Dendritic cell treated with granulocyte-macrophage colony-stimulating factor and Interleukin-4, amounts not matched to agents 40 ng/mL and 50 ng/mL, for 4 days (primary cell): Measurements from ENCODE around the gene RUBCNL.
A peak's percentile ranks its signal among the peaks of the same experiment; 100 is the strongest.

Source experiments
- H3K27ac Mint-ChIP-seq: one replicate; pipeline ENCODE4 v1.8.0; 2022; ENCODE audit warnings: mild to moderate bottlenecking, mixed read lengths
- H3K27me3 Mint-ChIP-seq: one replicate; pipeline ENCODE4 v1.8.0; 2022; ENCODE audit warnings: mild to moderate bottlenecking, mixed read lengths
- H3K36me3 Mint-ChIP-seq: one replicate; pipeline ENCODE4 v1.8.0; 2022; ENCODE audit warnings: low read depth, mixed read lengths
- H3K4me1 Mint-ChIP-seq: one replicate; pipeline ENCODE4 v1.8.0; 2022; ENCODE audit warnings: low read depth, mixed read lengths
- H3K4me3 Mint-ChIP-seq: one replicate; pipeline ENCODE4 v1.8.0; 2022; ENCODE audit warnings: mild to moderate bottlenecking, moderate library complexity, mixed read lengths
- H3K9me3 Mint-ChIP-seq: one replicate; pipeline ENCODE4 v1.8.0; 2022; ENCODE audit warnings: mixed read lengths
- intact Hi-C: fragments of 100-400 bp; cut with micrococcal nuclease; formaldehyde crosslinking; loops from one replicate; pipeline ENCODE4 v1.15.0; 2022

Gene RUBCNL

GRCh38 chr13:46342538-46342937 lies 44.5 kb downstream of the RUBCNL start:
- Mint-ChIP-seq H3K4me1 (peaks cover 61% of the 10 kb centered on the region), H3K27me3 (peaks cover 2% of the 10 kb centered on the region), H3K27ac (peak overlapping the region; percentile 95), H3K36me3 (peaks cover 42% of the 10 kb centered on the region), H3K4me3 (no peak overlapping the region), H3K9me3 (peaks cover under 1% of the 10 kb centered on the region)
- intact Hi-C loops: no loop called here

GRCh38 chr13:46341112-46341711 lies 45.8 kb downstream of the RUBCNL start:
- H3K36me3 Mint-ChIP-seq: peaks cover 48% of the 10 kb centered on the region
- peaks cover 9% of the 10 kb centered on the region for H3K9me3 Mint-ChIP-seq
- H3K27me3 Mint-ChIP-seq: peaks cover under 1% of the 10 kb centered on the region
- peak overlapping the region; percentile 45 for H3K4me3 Mint-ChIP-seq
- peaks cover 70% of the 10 kb centered on the region for H3K4me1 Mint-ChIP-seq
- peak overlapping the region; percentile 95 for H3K27ac Mint-ChIP-seq
- intact Hi-C loops: loop anchor here (1.0 to 2.0 kb wide), 2 partner anchors 13 to 38 kb away; no protein-coding TSS in a partner anchor

GRCh38 chr13:46340631-46341111 lies 46.4 kb downstream of the RUBCNL start:
- intact Hi-C loops: loop anchor here (1.0 to 2.0 kb wide), 2 partner anchors 14 to 38 kb away; no protein-coding TSS in a partner anchor
- Mint-ChIP-seq H3K4me3 (peak overlapping the region; percentile 45), H3K9me3 (peaks cover 10% of the 10 kb centered on the region), H3K4me1 (peaks cover 65% of the 10 kb centered on the region), H3K36me3 (peaks cover 45% of the 10 kb centered on the region), H3K27ac (peak overlapping the region; percentile 95), H3K27me3 (no peaks in the 10 kb centered on the region)

GRCh38 chr13:46340011-46340410 lies 47.0 kb downstream of the RUBCNL start:
- peaks cover 40% of the 10 kb centered on the region for H3K36me3 Mint-ChIP-seq
- peaks cover 10% of the 10 kb centered on the region for H3K9me3 Mint-ChIP-seq
- H3K4me1 Mint-ChIP-seq: peaks cover 59% of the 10 kb centered on the region
- no peak overlapping the region for H3K4me3 Mint-ChIP-seq
- intact Hi-C loops: loop anchor here (2.0 kb wide), 1 partner anchor 39 kb away; no protein-coding TSS in a partner anchor
- H3K27me3 Mint-ChIP-seq: no peaks in the 10 kb centered on the region
- peak overlapping the region; percentile 95 for H3K27ac Mint-ChIP-seq

- H3K27me3 Mint-ChIP-seq: no peaks in the 10 kb centered on the region
- H3K36me3 Mint-ChIP-seq: peaks cover 32% of the 10 kb centered on the region
- intact Hi-C loops: loop anchor here (5.0 kb wide), 1 partner anchor 63 kb away; no protein-coding TSS in a partner anchor
- H3K9me3 Mint-ChIP-seq: peaks cover 10% of the 10 kb centered on the region
- peaks cover 67% of the 10 kb centered on the region for H3K4me1 Mint-ChIP-seq
- H3K27ac Mint-ChIP-seq: peak overlapping the region; percentile 95
- peak overlapping the region; percentile 39 for H3K4me3 Mint-ChIP-seq
These were observed 47.9 kb downstream of the RUBCNL start for GRCh38 chr13:46339035-46339666.

- H3K9me3 Mint-ChIP-seq: peaks cover 16% of the 10 kb centered on the region
- H3K4me1 Mint-ChIP-seq: peaks cover 81% of the 10 kb centered on the region
- no peak overlapping the region for H3K4me3 Mint-ChIP-seq
- H3K27ac Mint-ChIP-seq: peak overlapping the region; percentile 95
- peaks cover 24% of the 10 kb centered on the region for H3K36me3 Mint-ChIP-seq
- H3K27me3 Mint-ChIP-seq: no peaks in the 10 kb centered on the region
- intact Hi-C loops: loop anchor here (5.0 kb wide), 1 partner anchor 65 kb away; no protein-coding TSS in a partner anchor
These were observed 49.4 kb downstream of the RUBCNL start for GRCh38 chr13:46337700-46338099.

GRCh38 chr13:46334035-46334822 lies 52.8 kb downstream of the RUBCNL start:
- Mint-ChIP-seq H3K4me3 (no peak overlapping the region), H3K9me3 (peaks cover 19% of the 10 kb centered on the region), H3K27me3 (no peaks in the 10 kb centered on the region), H3K36me3 (peaks cover 18% of the 10 kb centered on the region), H3K4me1 (peaks cover 73% of the 10 kb centered on the region), H3K27ac (peak overlapping the region; percentile 59)
- intact Hi-C loops: no loop called here

- peaks cover 18% of the 10 kb centered on the region for H3K36me3 Mint-ChIP-seq
- peaks cover 19% of the 10 kb centered on the region for H3K9me3 Mint-ChIP-seq
- peaks cover 58% of the 10 kb centered on the region for H3K4me1 Mint-ChIP-seq
- no peaks in the 10 kb centered on the region for H3K27me3 Mint-ChIP-seq
- H3K4me3 Mint-ChIP-seq: no peak overlapping the region
- intact Hi-C loops: no loop called here
- peak overlapping the region; percentile 59 for H3K27ac Mint-ChIP-seq
These were observed 54.3 kb downstream of the RUBCNL start for GRCh38 chr13:46332772-46333171.

- Mint-ChIP-seq H3K36me3 (peaks cover 8% of the 10 kb centered on the region), H3K4me1 (peaks cover 49% of the 10 kb centered on the region), H3K4me3 (no peak overlapping the region), H3K9me3 (peaks cover 9% of the 10 kb centered on the region), H3K27me3 (no peaks in the 10 kb centered on the region), H3K27ac (peak overlapping the region; percentile 7)
- intact Hi-C loops: no loop called here
These were observed 57.4 kb downstream of the RUBCNL start for GRCh38 chr13:46329624-46330023.

- no peaks in the 10 kb centered on the region for H3K27me3 Mint-ChIP-seq
- H3K9me3 Mint-ChIP-seq: no peaks in the 10 kb centered on the region
- no peak overlapping the region for H3K4me3 Mint-ChIP-seq
- H3K4me1 Mint-ChIP-seq: peaks cover 40% of the 10 kb centered on the region
- no peak overlapping the region for H3K27ac Mint-ChIP-seq
- intact Hi-C loops: no loop called here
- H3K36me3 Mint-ChIP-seq: no peaks in the 10 kb centered on the region
These were observed 59.8 kb downstream of the RUBCNL start for GRCh38 chr13:46327246-46327645.

GRCh38 chr13:46324976-46325375 lies 62.1 kb downstream of the RUBCNL start:
- intact Hi-C loops: loop anchor here (5.0 kb wide), 2 partner anchors 38 to 518 kb away; no protein-coding TSS in a partner anchor
- Mint-ChIP-seq H3K4me1 (peaks cover 44% of the 10 kb centered on the region), H3K36me3 (no peaks in the 10 kb centered on the region), H3K27ac (no peak overlapping the region), H3K27me3 (no peaks in the 10 kb centered on the region), H3K4me3 (no peak overlapping the region), H3K9me3 (no peaks in the 10 kb centered on the region)

GRCh38 chr13:46321494-46322225 lies 65.4 kb downstream of the RUBCNL start:
- Mint-ChIP-seq H3K27me3 (no peaks in the 10 kb centered on the region), H3K4me1 (peaks cover 61% of the 10 kb centered on the region), H3K27ac (peak overlapping the region; percentile 85), H3K4me3 (no peak overlapping the region), H3K9me3 (no peaks in the 10 kb centered on the region), H3K36me3 (no peaks in the 10 kb centered on the region)
- intact Hi-C loops: loop anchor here (2.0 to 5.0 kb wide), 3 partner anchors 34 to 514 kb away; no protein-coding TSS in a partner anchor

- H3K4me1 Mint-ChIP-seq: peaks cover 63% of the 10 kb centered on the region
- H3K36me3 Mint-ChIP-seq: no peaks in the 10 kb centered on the region
- no peaks in the 10 kb centered on the region for H3K9me3 Mint-ChIP-seq
- intact Hi-C loops: loop anchor here (2.0 to 5.0 kb wide), 3 partner anchors 34 to 514 kb away; no protein-coding TSS in a partner anchor
- H3K27me3 Mint-ChIP-seq: no peaks in the 10 kb centered on the region
- no peak overlapping the region for H3K4me3 Mint-ChIP-seq
- H3K27ac Mint-ChIP-seq: peak overlapping the region; percentile 85
These were observed 66.2 kb downstream of the RUBCNL start for GRCh38 chr13:46320821-46321220.
